ENCODE measurements around the gene NR2E1. TPM values are rescaled to one million over a fixed set of nuclear protein-coding genes. Genes with fewer than 3 reads are reported as not detected.

The NR2E1 gene
- total RNA-seq, 2 donors from 2014 or later = not detected

DNA sequence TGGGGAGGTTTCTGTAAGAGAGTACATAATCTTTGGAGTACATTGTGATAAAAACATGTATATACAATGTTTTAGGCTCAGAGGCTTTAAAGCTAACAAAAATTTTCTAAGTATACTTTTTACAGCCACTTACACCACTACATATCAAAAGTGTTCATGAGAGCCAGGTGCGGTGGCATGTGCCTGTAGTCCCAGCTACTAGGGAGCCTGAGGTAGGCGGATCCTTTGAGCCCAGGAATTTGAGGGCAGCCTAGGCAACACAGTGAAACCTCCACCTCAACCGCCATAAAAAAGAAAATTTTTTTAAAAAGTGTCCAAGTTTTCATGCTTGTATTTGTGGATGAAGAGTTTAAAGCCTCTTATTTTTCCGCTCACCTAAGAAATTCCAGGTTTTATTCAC lies 72.5 kb downstream of the NR2E1 start:
- peaks cover 13% of the 10 kb centered on the region for H3K27me3 Mint-ChIP-seq (ENCODE audit: insufficient read depth)

More for the DNA sequence above, 72.5 kb downstream of the NR2E1 start:
- Mint-ChIP-seq H3K36me3 (ENCODE audit: low read depth) (peaks cover 38% of the 10 kb centered on the region), H3K4me1 (peaks cover 19% of the 10 kb centered on the region), H3K4me3 (no peak overlapping the region), H3K27ac (no peak overlapping the region), H3K9me3 (peaks cover 2% of the 10 kb centered on the region)
- Histone ChIP-seq H3K4me1 (ENCODE audit: control insufficient read depth, insufficient read depth, low read length) (no peaks in the 10 kb centered on the region), H3K27ac (ENCODE audit: low read depth, low read length) (no peak overlapping the region), H3K9ac (ENCODE audit: extremely low read depth, low read length, poor library complexity, severe bottlenecking) (no peak overlapping the region), H3K4me3 (ENCODE audit: low read length) (no peak overlapping the region), H3K9me3 (ENCODE audit: control insufficient read depth, low read length) (no peaks in the 10 kb centered on the region), H3K36me3 (ENCODE audit: control insufficient read depth, insufficient read depth, low read length) (peaks cover 37% of the 10 kb centered on the region), H3K27me3 (ENCODE audit: control insufficient read depth, insufficient read depth, low read length, poor library complexity, severe bottlenecking) (no peaks in the 10 kb centered on the region)
- TF ChIP-seq, protein P1, sequence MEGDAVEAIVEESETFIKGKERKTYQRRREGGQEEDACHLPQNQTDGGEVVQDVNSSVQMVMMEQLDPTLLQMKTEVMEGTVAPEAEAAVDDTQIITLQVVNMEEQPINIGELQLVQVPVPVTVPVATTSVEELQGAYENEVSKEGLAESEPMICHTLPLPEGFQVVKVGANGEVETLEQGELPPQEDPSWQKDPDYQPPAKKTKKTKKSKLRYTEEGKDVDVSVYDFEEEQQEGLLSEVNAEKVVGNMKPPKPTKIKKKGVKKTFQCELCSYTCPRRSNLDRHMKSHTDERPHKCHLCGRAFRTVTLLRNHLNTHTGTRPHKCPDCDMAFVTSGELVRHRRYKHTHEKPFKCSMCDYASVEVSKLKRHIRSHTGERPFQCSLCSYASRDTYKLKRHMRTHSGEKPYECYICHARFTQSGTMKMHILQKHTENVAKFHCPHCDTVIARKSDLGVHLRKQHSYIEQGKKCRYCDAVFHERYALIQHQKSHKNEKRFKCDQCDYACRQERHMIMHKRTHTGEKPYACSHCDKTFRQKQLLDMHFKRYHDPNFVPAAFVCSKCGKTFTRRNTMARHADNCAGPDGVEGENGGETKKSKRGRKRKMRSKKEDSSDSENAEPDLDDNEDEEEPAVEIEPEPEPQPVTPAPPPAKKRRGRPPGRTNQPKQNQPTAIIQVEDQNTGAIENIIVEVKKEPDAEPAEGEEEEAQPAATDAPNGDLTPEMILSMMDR (conservative IDR thresholded peaks at IDR 0.05) = no peak
- DNase-seq = no peak
- 93 to 97% methylated on average over 2 to 4 of the region's 4 CpGs for WGBS, 2 experiments (ENCODE audit: insufficient coverage in 1 of 2, insufficient read length in 1 of 2)

Other genes with a start within 250 kb of the NR2E1 start
- 10 to 100 TPM; 65.7 to 74.8 TPM for gene SEC63, start 207.8 kb upstream of the NR2E1 start, total RNA-seq
- 10 to 100 TPM; 16.9 to 25.3 TPM for gene OSTM1, start 91.3 kb upstream of the NR2E1 start, total RNA-seq
- 10 to 100 TPM; 79.2 TPM for gene SNX3, start 95.0 kb downstream of the NR2E1 start, total RNA-seq
- gene AFG1L, start 129.0 kb downstream of the NR2E1 start, total RNA-seq = 10 to 100 TPM; 10.5 to 11.1 TPM